H1 (cell line): Measurements from ENCODE around the gene AQP12A. TPM values are rescaled to one million over a fixed set of nuclear protein-coding genes. Genes with fewer than 3 reads are reported as not detected.

Source experiments
- CTCF ChIA-PET: fragments of 300-600 bp; sonication (Branson Sonifier 250); formaldehyde crosslinking; loops from one replicate; lab custom pipeline; 2021; ENCODE audit not compliant: partially characterized antibody; lab: Charles Lee
- POLR2A ChIA-PET: fragments of 300-600 bp; sonication (Branson Sonifier 250); formaldehyde crosslinking; loops from one replicate; lab custom pipeline; 2021; ENCODE audit warnings: inconsistent platforms; ENCODE audit not compliant: partially characterized antibody; lab: Charles Lee
- DNase-seq, 2 experiments: peaks; one replicate each; pipeline versions ENCODE4 v3.0.0 to v3.0.0-alpha.2; 2010 to 2022; ENCODE audit warnings: low spot score in 2 of 2, low read depth in 1 of 2, mixed read lengths in 1 of 2
- FAIRE-seq: peaks from 2 replicates; lab custom pipeline; 2011; peaks lifted over from hg19 to GRCh38; lab: Jason Lieb, UNC
- H2AFZ ChIP-seq: 2 replicates; pipeline ENCODE4 v1.8.1; 2012; ENCODE audit warnings: low read length, inconsistent platforms
- H2AK5ac ChIP-seq: 2 replicates; pipeline ENCODE4 v1.6.1; 2013; ENCODE audit warnings: low read depth, low read length
- H2BK120ac ChIP-seq: replicated peaks from 2 replicates; pipeline ENCODE3; 2013; ENCODE audit warnings: low read depth, low read length, inconsistent platforms
- H2BK12ac ChIP-seq: 2 replicates; pipeline ENCODE4 v1.6.1; 2013; ENCODE audit warnings: low read depth, low read length
- H2BK15ac ChIP-seq: 2 replicates; pipeline ENCODE4 v1.6.1; 2013; ENCODE audit warnings: low read length
- H2BK20ac ChIP-seq: 2 replicates; pipeline ENCODE4 v1.6.1; 2013; ENCODE audit warnings: low read length
- H2BK5ac ChIP-seq: 2 replicates; pipeline ENCODE4 v1.6.1; 2013; ENCODE audit warnings: low read depth, low read length
- H3K14ac ChIP-seq: 2 replicates; pipeline ENCODE4 v1.6.1; 2013; ENCODE audit warnings: inconsistent platforms; ENCODE audit not compliant: insufficient read length
- H3K18ac ChIP-seq: 2 replicates; pipeline ENCODE4 v1.6.1; 2013; ENCODE audit warnings: low read length; ENCODE audit errors: extremely low read depth
- H3K23ac ChIP-seq: 2 replicates; pipeline ENCODE4 v1.6.1; 2013; ENCODE audit warnings: inconsistent platforms; ENCODE audit not compliant: insufficient read length
- H3K23me2 ChIP-seq: 2 replicates; pipeline ENCODE4 v1.6.1; 2013; ENCODE audit warnings: low read depth, low read length
- H3K27ac ChIP-seq: 2 replicates; pipeline ENCODE4 v1.6.1; 2011; ENCODE audit warnings: low read depth, low read length, inconsistent platforms
- H3K27me3 ChIP-seq, 4 experiments: replicated peaks in 1 of 4; 1 replicate in 1 of 4; 2 replicates in 3 of 4; pipeline versions ENCODE4 v1.6.1 to v1.8.1; 2011 to 2013; ENCODE audit warnings: low read length in 3 of 4, mild to moderate bottlenecking in 3 of 4, inconsistent platforms in 2 of 4, mixed read lengths in 2 of 4, moderate library complexity in 1 of 4; ENCODE audit not compliant: control insufficient read depth in 3 of 4, insufficient read depth in 3 of 4; ENCODE audit errors: extremely low read depth in 1 of 4
- H3K36me3 ChIP-seq, 4 experiments: 2 replicates each; pipeline versions ENCODE4 v1.6.1 to v1.8.1; 2011 to 2013; ENCODE audit warnings: mild to moderate bottlenecking in 4 of 4, low read length in 3 of 4, moderate library complexity in 2 of 4, control low read depth in 1 of 4, inconsistent platforms in 1 of 4; ENCODE audit not compliant: insufficient read depth in 4 of 4, control insufficient read depth in 2 of 4
- H3K4ac ChIP-seq: replicated peaks from 2 replicates; pipeline ENCODE3; 2013; ENCODE audit warnings: low read length, low read depth, mixed read lengths, inconsistent platforms; ENCODE audit not compliant: insufficient read length
- H3K4me1 ChIP-seq, 4 experiments: replicated peaks in 1 of 4; 1 replicate in 1 of 4; 2 replicates in 3 of 4; pipeline versions ENCODE4 v1.6.1 to v1.8.1; 2011 to 2013; ENCODE audit warnings: low read length in 3 of 4, inconsistent platforms in 2 of 4, mixed read lengths in 1 of 4; ENCODE audit not compliant: insufficient read depth in 4 of 4, control insufficient read depth in 3 of 4
- H3K4me2 ChIP-seq, 2 experiments: 2 replicates each; pipeline versions ENCODE4 v1.6.1 to v1.8.1; 2011 to 2013; ENCODE audit warnings: low read depth in 2 of 2, low read length in 2 of 2, control low read depth in 1 of 2, inconsistent platforms in 1 of 2, mild to moderate bottlenecking in 1 of 2; ENCODE audit not compliant: insufficient read depth in 1 of 2
- H3K4me3 ChIP-seq, 4 experiments: fragments of 200-600, 300-600 bp in 1 of 4; sonication (generic), shearing (Covaris generic), sonication (Bioruptor Twin) in 1 of 4; 2 replicates each; pipeline versions ENCODE4 v1.5.1 to v1.8.1; 2011 to 2016; ENCODE audit warnings: low read length in 4 of 4, low read depth in 3 of 4, control low read depth in 2 of 4, inconsistent platforms in 2 of 4, mild to moderate bottlenecking in 2 of 4, mixed read lengths in 1 of 4, moderate library complexity in 1 of 4; ENCODE audit not compliant: insufficient read depth in 2 of 4; ENCODE audit errors: extremely low read depth in 1 of 4
- H3K56ac ChIP-seq: replicated peaks from 2 replicates; pipeline ENCODE3; 2013; ENCODE audit warnings: low read depth, mild to moderate bottlenecking, mixed read lengths, low read length, inconsistent platforms; ENCODE audit not compliant: insufficient read length
- H3K79me1 ChIP-seq: 2 replicates; pipeline ENCODE4 v1.6.1; 2013; ENCODE audit warnings: low read depth, low read length, control low read depth
- H3K79me2 ChIP-seq, 2 experiments: 2 replicates each; pipeline versions ENCODE4 v1.6.1 to v1.8.1; 2012 to 2013; ENCODE audit warnings: low read length in 2 of 2, mild to moderate bottlenecking in 2 of 2, inconsistent platforms in 1 of 2; ENCODE audit not compliant: insufficient read depth in 2 of 2, control insufficient read depth in 1 of 2
- H3K9ac ChIP-seq, 4 experiments: replicated peaks in 1 of 4; 1 replicate in 1 of 4; 2 replicates in 3 of 4; pipeline versions ENCODE4 v1.6.1 to v1.8.1; 2011 to 2013; ENCODE audit warnings: low read depth in 3 of 4, low read length in 3 of 4, control low read depth in 2 of 4, mild to moderate bottlenecking in 2 of 4, moderate library complexity in 2 of 4, inconsistent platforms in 1 of 4; ENCODE audit errors: extremely low read depth in 1 of 4
- H3K9me3 ChIP-seq, 2 experiments: 2 replicates each; pipeline versions ENCODE4 v1.6.1 to v1.8.1; 2012 to 2013; ENCODE audit warnings: mild to moderate bottlenecking in 2 of 2, moderate library complexity in 2 of 2, control low read depth in 1 of 2, inconsistent platforms in 1 of 2, low read depth in 1 of 2, low read length in 1 of 2, mixed read lengths in 1 of 2; ENCODE audit not compliant: insufficient read depth in 2 of 2
- H4K20me1 ChIP-seq, 2 experiments: replicated peaks in 1 of 2; 2 replicates each; pipeline versions ENCODE3 to v1.8.1; 2011 to 2013; ENCODE audit warnings: inconsistent platforms in 2 of 2, low read length in 2 of 2, mild to moderate bottlenecking in 1 of 2; ENCODE audit not compliant: insufficient read depth in 2 of 2, control insufficient read depth in 1 of 2
- H4K5ac ChIP-seq: 2 replicates; pipeline ENCODE4 v1.6.1; 2013; ENCODE audit warnings: low read length, low read depth, mixed read lengths, inconsistent platforms; ENCODE audit not compliant: insufficient read length
- H4K8ac ChIP-seq: 2 replicates; pipeline ENCODE4 v1.8.0; 2013; ENCODE audit warnings: mild to moderate bottlenecking, moderate library complexity, low read length, inconsistent platforms; ENCODE audit not compliant: insufficient read depth; ENCODE audit errors: extremely low read depth
- H4K91ac ChIP-seq: replicated peaks from 2 replicates; pipeline ENCODE3; 2013; ENCODE audit warnings: low read length, mixed read lengths, inconsistent platforms; ENCODE audit not compliant: insufficient read length
- PHF8 ChIP-seq: fragments of 200-600 bp; sonication (generic); conservative IDR thresholded peaks from 2 replicates; pipeline ENCODE4 v1.7.1; 2012; ENCODE audit warnings: low read depth, mild to moderate bottlenecking, inconsistent platforms, low read length, moderate library complexity
- POLR2AphosphoS5 ChIP-seq: IDR thresholded peaks from 2 replicates; pipeline ENCODE4 v1.6.1; 2011; ENCODE audit warnings: low read depth, low read length
- RAD21 ChIP-seq, 2 experiments: IDR thresholded peaks in 1 of 2; conservative IDR thresholded peaks in 1 of 2; 2 replicates each; pipeline ENCODE4 v1.6.1; 2011; ENCODE audit warnings: low read depth in 2 of 2, low read length in 2 of 2, improper control_type of control experiment in 1 of 2, inconsistent platforms in 1 of 2, mild to moderate bottlenecking in 1 of 2, moderate library complexity in 1 of 2
- RXRA ChIP-seq: IDR thresholded peaks from 2 replicates; pipeline ENCODE4 v1.6.1; 2011; ENCODE audit warnings: low read depth, mild to moderate bottlenecking, low read length, moderate library complexity; ENCODE audit not compliant: insufficient read depth
- SIN3A ChIP-seq, 2 experiments: IDR thresholded peaks in 1 of 2; conservative IDR thresholded peaks in 1 of 2; 2 replicates each; pipeline ENCODE4 v1.6.1; 2011 to 2012; ENCODE audit warnings: low read length in 2 of 2, improper control_type of control experiment in 1 of 2, low read depth in 1 of 2, mild to moderate bottlenecking in 1 of 2
- SIX5 ChIP-seq: IDR thresholded peaks from 2 replicates; pipeline ENCODE4 v1.6.1; 2011; ENCODE audit warnings: mild to moderate bottlenecking, low read depth, low read length
- SP2 ChIP-seq: IDR thresholded peaks from 2 replicates; pipeline ENCODE4 v1.6.1; 2012; ENCODE audit warnings: mild to moderate bottlenecking, low read length, inconsistent platforms
- SRF ChIP-seq: IDR thresholded peaks from 2 replicates; pipeline ENCODE4 v1.6.1; 2011; ENCODE audit warnings: mild to moderate bottlenecking, low read depth, low read length, moderate library complexity
- SUZ12 ChIP-seq: fragments of 200-600 bp; sonication (generic); IDR thresholded peaks from 2 replicates; pipeline ENCODE4 v1.6.1; 2012; ENCODE audit warnings: mild to moderate bottlenecking, inconsistent platforms, low read length, moderate library complexity, mixed read lengths
- TAF1 ChIP-seq: IDR thresholded peaks from 2 replicates; pipeline ENCODE4 v1.6.1; 2011; ENCODE audit warnings: mild to moderate bottlenecking, low read depth, low read length
- ZNF274 ChIP-seq: IDR thresholded peaks from 2 replicates; pipeline ENCODE4 v1.7.0; 2012; ENCODE audit warnings: low read length, borderline replicate concordance; ENCODE audit errors: extremely low read depth
- WGBS, 2 experiments: shearing (Covaris generic) in 1 of 2; methylation state at CpG; one replicate each; pipeline versions ENCODE4 v1.1.6 to v1.1.7; 2013 to 2015; ENCODE audit warnings: low lambda C conversion rate in 2 of 2, mixed read lengths in 2 of 2, inconsistent platforms in 1 of 2, low coverage in 1 of 2, missing lambda C conversion rate in 1 of 2; ENCODE audit not compliant: insufficient replicate concordance in 2 of 2, insufficient coverage in 1 of 2, insufficient read length in 1 of 2; ENCODE audit errors: extremely low coverage in 1 of 2, missing lambda C conversion rate in 1 of 2; 5-methylcytosine and 5-hydroxymethylcytosine counted together
- polyA plus RNA-seq, 7 experiments: library from polyadenylated mRNA; depleted of rRNA in 3 of 7; stranded (reverse) in 5 of 7; unstranded in 2 of 7; fragments of >200 nt in 5 of 7; fragments of 200-250 nt in 2 of 7; gene quantifications; 1 replicate in 5 of 7; 2 replicates in 1 of 7; 4 replicates in 1 of 7; pipeline versions ENCODE4 v1.2.1 to v1.2.3, GENCODE V29; 2011 to 2013; ENCODE audit warnings: missing spikeins in 2 of 7, mixed read lengths in 2 of 7
- total RNA-seq: library from RNA; stranded (reverse); fragmentation: NEBNext Ultra II Directional; extraction: Animal tissue kit (Norgen Biotek cat#: 25700); gene quantifications from 2 replicates; pipeline ENCODE4 v1.2.1, GENCODE V29; 2021
- TF ChIP-seq, protein P1 (sequence below): IDR thresholded peaks from 2 replicates; pipeline ENCODE4 v1.6.1; 2012; ENCODE audit warnings: low read length, inconsistent platforms

AQP12A gene
- total and polyA plus RNA-seq, 2 of the 8 experiments (the other 6 are each of a cell fraction or from before 2014, with no cell fraction given), result not detected

DNA sequence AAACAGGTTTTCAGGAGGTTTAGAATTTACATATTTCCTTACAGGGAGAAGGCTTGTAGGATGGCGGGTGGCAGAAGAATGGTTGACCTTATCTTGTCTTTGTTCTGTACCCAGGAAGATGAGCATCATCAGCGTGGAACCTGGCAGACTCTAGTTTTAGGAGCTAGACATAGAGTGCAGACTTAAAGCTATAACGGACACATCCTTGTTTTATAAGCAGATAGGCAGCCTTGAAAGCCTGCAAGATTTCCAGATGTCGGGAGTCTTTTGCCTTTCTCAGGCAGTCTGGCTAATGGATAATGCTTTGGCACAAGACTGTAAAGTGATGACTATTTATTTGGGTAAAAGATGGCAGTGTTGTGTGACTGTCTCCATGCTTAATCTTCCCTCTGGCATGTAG lies 20.7 kb upstream of the AQP12A start:
- 85% methylated on average over 4 of the region's 4 CpGs; no CpG with 5 or more reads in 1 of the 2 experiments for WGBS, 2 experiments
- H3K23ac ChIP-seq, result no peak overlapping the region
- DNase-seq (no peak), FAIRE-seq (no peak)
- H2BK5ac ChIP-seq, result no peak overlapping the region
- H3K56ac ChIP-seq, result no peak overlapping the region
- H3K4me1 ChIP-seq, result no peaks in the 10 kb centered on the region
- H3K14ac ChIP-seq, result no peak overlapping the region
- no peak overlapping the region for H3K9ac ChIP-seq
- H2AK5ac ChIP-seq, result no peak overlapping the region
- POLR2A ChIA-PET, result no interaction called here
- 0 out of 7 replicates have a peak, but pooled peaks cover 0 to 6% (median 0%) of the 10 kb centered on the region in 4 experiments for H3K27me3 ChIP-seq
- no peaks in the 10 kb centered on the region for H4K20me1 ChIP-seq
- CTCF ChIA-PET, result interaction anchor here (1.3 kb wide), 1 partner anchor 67 kb away, joined by 4 read pairs; no protein-coding TSS in a partner anchor
- H2BK120ac ChIP-seq, result no peak overlapping the region
- no peak overlapping the region for H4K5ac ChIP-seq
- no peak overlapping the region for H2BK12ac ChIP-seq
- H3K79me2 ChIP-seq, result no peaks in the 10 kb centered on the region
- H3K9me3 ChIP-seq, result no peaks in the 10 kb centered on the region
- H2BK15ac ChIP-seq, result no peak overlapping the region
- H2BK20ac ChIP-seq, result no peak overlapping the region
- no peak overlapping the region for H3K18ac ChIP-seq
- peaks cover 2% of the 10 kb centered on the region; the same call in 1 of the 2 replicates for H3K23me2 ChIP-seq
- H3K4ac ChIP-seq, result no peak overlapping the region
- H2AFZ ChIP-seq, result no peak overlapping the region
- H3K27ac ChIP-seq, result no peak overlapping the region
- no peak overlapping the region for H3K4me3 ChIP-seq
- H4K91ac ChIP-seq, result no peak overlapping the region
- H4K8ac ChIP-seq, result no peak overlapping the region
- H3K79me1 ChIP-seq, result no peaks in the 10 kb centered on the region
- no peak overlapping the region for H3K4me2 ChIP-seq
- no peaks in the 10 kb centered on the region for H3K36me3 ChIP-seq
- TF ChIP-seq PHF8, result no peak
- TF ChIP-seq RXRA, result no peak
- TF ChIP-seq ZNF274, result no peak
- TF ChIP-seq SUZ12, result no peak
- TF ChIP-seq, protein P1, sequence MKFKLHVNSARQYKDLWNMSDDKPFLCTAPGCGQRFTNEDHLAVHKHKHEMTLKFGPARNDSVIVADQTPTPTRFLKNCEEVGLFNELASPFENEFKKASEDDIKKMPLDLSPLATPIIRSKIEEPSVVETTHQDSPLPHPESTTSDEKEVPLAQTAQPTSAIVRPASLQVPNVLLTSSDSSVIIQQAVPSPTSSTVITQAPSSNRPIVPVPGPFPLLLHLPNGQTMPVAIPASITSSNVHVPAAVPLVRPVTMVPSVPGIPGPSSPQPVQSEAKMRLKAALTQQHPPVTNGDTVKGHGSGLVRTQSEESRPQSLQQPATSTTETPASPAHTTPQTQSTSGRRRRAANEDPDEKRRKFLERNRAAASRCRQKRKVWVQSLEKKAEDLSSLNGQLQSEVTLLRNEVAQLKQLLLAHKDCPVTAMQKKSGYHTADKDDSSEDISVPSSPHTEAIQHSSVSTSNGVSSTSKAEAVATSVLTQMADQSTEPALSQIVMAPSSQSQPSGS, result no peak
- TF ChIP-seq SRF, result no peak
- no peak for TF ChIP-seq TAF1
- no peak for TF ChIP-seq SP2
- no peak for TF ChIP-seq SIN3A (conservative IDR thresholded peaks at IDR 0.05 in 1 of 2, IDR thresholded peaks at IDR 0.05 in 1 of 2; ENCODE audit: low read depth in 1 of 2, low read length in 2 of 2)
- TF ChIP-seq RAD21 (IDR thresholded peaks at IDR 0.05 in 1 of 2, conservative IDR thresholded peaks at IDR 0.05 in 1 of 2; ENCODE audit: low read depth in 2 of 2, low read length in 2 of 2), result no peak
- no peak for TF ChIP-seq SIX5
- no peak for TF ChIP-seq POLR2AphosphoS5
